Keratinocyte (primary cell): ENCODE data around the gene ANKFN1. TPM values are rescaled to one million over a fixed set of nuclear protein-coding genes. Genes with fewer than 3 reads are reported as not detected.

ENCODE experiments used
- DNase-seq: peaks from one replicate; pipeline ENCODE4 v3.0.0-alpha.2; 2011; ENCODE audit warnings: low read depth, missing footprints, low spot score
- FAIRE-seq: peaks from 2 replicates; lab custom pipeline; 2011; peaks lifted over from hg19 to GRCh38; lab: Jason Lieb, UNC
- H2AFZ ChIP-seq: 2 replicates; pipeline ENCODE4 v1.6.0; 2012; ENCODE audit warnings: low read length, control low read depth, inconsistent platforms; ENCODE audit not compliant: control insufficient read depth
- H3K27ac ChIP-seq: 2 replicates; pipeline ENCODE4 v1.5.1; 2011; ENCODE audit warnings: low read length; ENCODE audit not compliant: control insufficient read depth, insufficient read depth
- H3K27me3 ChIP-seq: 3 replicates; pipeline ENCODE4 v1.6.0; 2011; ENCODE audit warnings: low read length; ENCODE audit not compliant: control insufficient read depth, insufficient read depth; ENCODE audit errors: extremely low read depth
- H3K36me3 ChIP-seq, 2 experiments: 2 replicates in 1 of 2; 3 replicates in 1 of 2; pipeline ENCODE4 v1.5.1; 2011; ENCODE audit warnings: low read length in 2 of 2, mild to moderate bottlenecking in 1 of 2; ENCODE audit not compliant: control insufficient read depth in 2 of 2, insufficient read depth in 2 of 2; ENCODE audit errors: extremely low read depth in 1 of 2
- H3K4me1 ChIP-seq: 3 replicates; pipeline ENCODE4 v1.5.1; 2011; ENCODE audit warnings: low read length; ENCODE audit not compliant: control insufficient read depth, insufficient read depth; ENCODE audit errors: extremely low read depth
- H3K4me2 ChIP-seq: 3 replicates; pipeline ENCODE4 v1.6.0; 2011; ENCODE audit warnings: low read depth, low read length; ENCODE audit not compliant: control insufficient read depth, insufficient read depth; ENCODE audit errors: extremely low read depth
- H3K4me3 ChIP-seq, 3 experiments: fragments of 200-600 bp in 1 of 3; sonication (generic) in 1 of 3; 2 replicates in 2 of 3; 3 replicates in 1 of 3; pipeline ENCODE4 v1.5.1; 2011 to 2016; ENCODE audit warnings: low read length in 3 of 3, mild to moderate bottlenecking in 3 of 3, control low read depth in 2 of 3, inconsistent platforms in 1 of 3, low read depth in 1 of 3, mixed read lengths in 1 of 3, mixed run types in 1 of 3, moderate library complexity in 1 of 3; ENCODE audit not compliant: control insufficient read depth in 2 of 3, insufficient read depth in 2 of 3; ENCODE audit errors: extremely low read depth in 1 of 3
- H3K79me2 ChIP-seq: 2 replicates; pipeline ENCODE4 v1.6.0; 2012; ENCODE audit warnings: low read length; ENCODE audit not compliant: control insufficient read depth, insufficient read depth
- H3K9ac ChIP-seq: 3 replicates; pipeline ENCODE4 v1.6.0; 2011; ENCODE audit warnings: low read length; ENCODE audit not compliant: control insufficient read depth, insufficient read depth; ENCODE audit errors: extremely low read depth
- H3K9me1 ChIP-seq: 3 replicates; pipeline ENCODE4 v1.6.0; 2011; ENCODE audit warnings: low read length; ENCODE audit not compliant: control insufficient read depth, insufficient read depth; ENCODE audit errors: extremely low read depth
- H3K9me3 ChIP-seq: 2 replicates; pipeline ENCODE4 v1.5.1; 2012; ENCODE audit warnings: low read depth, low read length; ENCODE audit not compliant: control insufficient read depth
- H4K20me1 ChIP-seq: 3 replicates; pipeline ENCODE4 v1.6.0; 2011; ENCODE audit warnings: low read length; ENCODE audit not compliant: control insufficient read depth, insufficient read depth; ENCODE audit errors: extremely low read depth
- EZH2 ChIP-seq: IDR thresholded peaks from one replicate; pipeline ENCODE4 v1.6.1; 2012; ENCODE audit warnings: inconsistent platforms, mild to moderate bottlenecking, low read length, moderate library complexity
- dilution Hi-C: fragments of 300-500 bp; cut with MboI; formaldehyde crosslinking; loops from one replicate; pipeline ENCODE4 v1.7.0; 2020; ENCODE audit warnings: low sequenced_read_pairs; ENCODE audit not compliant: extremely low pct_ligation_motif_present
- polyA plus RNA-seq, 5 experiments: library from polyadenylated mRNA; depleted of rRNA in 3 of 5; stranded (reverse) in 3 of 5; stranded (forward) in 1 of 5; unstranded in 1 of 5; fragments of >200 nt; gene quantifications; 1 replicate in 1 of 5; 2 replicates in 3 of 5; 3 replicates in 1 of 5; pipeline versions ENCODE4 v1.2.1 to v1.2.3, GENCODE V29; 2011 to 2012; ENCODE audit warnings: missing spikeins in 2 of 5, low read depth in 1 of 5, low replicate concordance in 1 of 5
- TF ChIP-seq, protein P1 (sequence below), 3 experiments: IDR thresholded peaks in 1 of 3; conservative IDR thresholded peaks in 1 of 3; optimal IDR thresholded peaks in 1 of 3; 2 replicates in 2 of 3; 3 replicates in 1 of 3; pipeline versions ENCODE3 to v1.5.1; 2011; ENCODE audit warnings: low read length in 3 of 3, mild to moderate bottlenecking in 3 of 3, moderate library complexity in 2 of 3, control low read depth in 1 of 3, inconsistent platforms in 1 of 3; ENCODE audit not compliant: insufficient read depth in 2 of 3; ENCODE audit errors: extremely low read depth in 1 of 3

ANKFN1 gene
- polyA plus RNA-seq, 1 donor (not counting 4 experiments of a cell fraction or from before 2014, with no cell fraction given) = 0.12 TPM

DNA sequence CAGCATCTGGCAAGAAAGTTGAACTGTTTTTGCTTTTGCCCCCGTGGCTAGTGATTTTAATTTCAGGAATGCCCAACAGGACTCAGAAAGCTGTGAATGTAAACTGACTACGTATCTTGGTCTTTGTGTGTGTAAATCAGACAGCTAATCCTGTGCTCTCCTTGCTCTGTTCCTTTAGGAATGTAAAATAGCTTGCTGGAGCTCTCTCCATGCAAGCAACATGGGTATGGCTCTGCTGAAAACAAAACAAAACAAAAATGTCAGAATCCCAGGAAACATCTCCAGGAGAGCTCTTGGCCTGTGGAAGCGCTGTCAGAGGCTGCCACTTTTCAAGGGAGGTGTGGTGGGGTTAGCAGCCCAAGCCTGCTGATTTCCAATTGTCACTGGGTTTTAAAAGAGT is 278.5 kb downstream of the ANKFN1 start:
- Histone ChIP-seq H3K9me3 (no peaks in the 10 kb centered on the region), H3K36me3 (no peaks in the 10 kb centered on the region)
- dilution Hi-C loops = no loop called here

DNA sequence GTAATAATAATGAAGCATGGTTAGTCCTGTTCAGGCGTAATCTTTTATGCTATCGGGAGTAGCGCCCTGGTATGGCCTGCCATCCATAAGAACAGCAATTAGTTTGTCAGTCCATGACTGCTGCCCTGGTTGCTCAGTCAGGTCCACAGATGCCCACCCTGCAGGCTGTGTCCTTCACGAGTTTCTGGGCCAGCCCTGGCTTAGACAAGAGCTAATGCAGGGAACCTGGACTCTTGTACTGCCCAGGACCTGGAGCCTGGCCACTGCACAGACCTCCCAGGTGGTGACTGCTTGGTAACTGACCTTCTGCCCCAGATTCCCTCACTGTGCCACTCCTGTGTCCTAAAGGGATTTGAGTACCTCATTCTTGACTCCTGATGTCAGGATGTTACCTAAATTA is 279.2 kb downstream of the ANKFN1 start:
- H3K4me2 ChIP-seq = no peak overlapping the region
- H3K79me2 ChIP-seq = no peaks in the 10 kb centered on the region
- H3K9ac ChIP-seq = no peak overlapping the region
- no peaks in the 10 kb centered on the region for H3K9me3 ChIP-seq
- H4K20me1 ChIP-seq = no peaks in the 10 kb centered on the region
- H3K4me3 ChIP-seq = no peak overlapping the region
- no peak overlapping the region for H3K27ac ChIP-seq
- no peaks in the 10 kb centered on the region for H3K36me3 ChIP-seq
- H3K4me1 ChIP-seq = no peaks in the 10 kb centered on the region
- dilution Hi-C loops = no loop called here
- no peaks in the 10 kb centered on the region for H3K27me3 ChIP-seq
- TF ChIP-seq EZH2 = no peak
- TF ChIP-seq, protein P1, sequence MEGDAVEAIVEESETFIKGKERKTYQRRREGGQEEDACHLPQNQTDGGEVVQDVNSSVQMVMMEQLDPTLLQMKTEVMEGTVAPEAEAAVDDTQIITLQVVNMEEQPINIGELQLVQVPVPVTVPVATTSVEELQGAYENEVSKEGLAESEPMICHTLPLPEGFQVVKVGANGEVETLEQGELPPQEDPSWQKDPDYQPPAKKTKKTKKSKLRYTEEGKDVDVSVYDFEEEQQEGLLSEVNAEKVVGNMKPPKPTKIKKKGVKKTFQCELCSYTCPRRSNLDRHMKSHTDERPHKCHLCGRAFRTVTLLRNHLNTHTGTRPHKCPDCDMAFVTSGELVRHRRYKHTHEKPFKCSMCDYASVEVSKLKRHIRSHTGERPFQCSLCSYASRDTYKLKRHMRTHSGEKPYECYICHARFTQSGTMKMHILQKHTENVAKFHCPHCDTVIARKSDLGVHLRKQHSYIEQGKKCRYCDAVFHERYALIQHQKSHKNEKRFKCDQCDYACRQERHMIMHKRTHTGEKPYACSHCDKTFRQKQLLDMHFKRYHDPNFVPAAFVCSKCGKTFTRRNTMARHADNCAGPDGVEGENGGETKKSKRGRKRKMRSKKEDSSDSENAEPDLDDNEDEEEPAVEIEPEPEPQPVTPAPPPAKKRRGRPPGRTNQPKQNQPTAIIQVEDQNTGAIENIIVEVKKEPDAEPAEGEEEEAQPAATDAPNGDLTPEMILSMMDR (optimal IDR thresholded peaks at IDR 0.05 in 1 of 3, IDR thresholded peaks at IDR 0.05 in 1 of 3, conservative IDR thresholded peaks at IDR 0.05 in 1 of 3; ENCODE audit: extremely low read depth in 1 of 3, insufficient read depth in 2 of 3, low read length in 3 of 3) = no peak
- DNase-seq (no peak), FAIRE-seq (no peak)
- no peaks in the 10 kb centered on the region for H3K9me1 ChIP-seq
- H2AFZ ChIP-seq = no peak overlapping the region

More for the DNA sequence above, 278.5 kb downstream of the ANKFN1 start:
- Histone ChIP-seq H3K27ac (no peak overlapping the region), H3K4me3 (no peak overlapping the region), H3K27me3 (no peaks in the 10 kb centered on the region), H3K4me2 (no peak overlapping the region), H3K9ac (no peak overlapping the region), H3K4me1 (no peaks in the 10 kb centered on the region), H3K9me1 (no peaks in the 10 kb centered on the region), H2AFZ (no peak overlapping the region), H4K20me1 (no peaks in the 10 kb centered on the region), H3K79me2 (no peaks in the 10 kb centered on the region)
- TF ChIP-seq, protein P1 (optimal IDR thresholded peaks at IDR 0.05 in 1 of 3, IDR thresholded peaks at IDR 0.05 in 1 of 3, conservative IDR thresholded peaks at IDR 0.05 in 1 of 3; ENCODE audit: extremely low read depth in 1 of 3, insufficient read depth in 2 of 3, low read length in 3 of 3) = no peak
- TF ChIP-seq EZH2 = no peak
- DNase-seq = no peak
- no peak for FAIRE-seq
